Activated T-helper 17 cell treated with anti-CD3 and anti-CD28 coated beads, Interleukin-2, amount 50 U/mL, for 72 hours (primary cell): ENCODE measurements around the gene UPK1A. TPM values are rescaled to one million over a fixed set of nuclear protein-coding genes. Genes with fewer than 3 reads are reported as not detected.
"Not testable (repeated sequence)": the region's sequence is repeated elsewhere in the genome, so short reads cannot be mapped to it uniquely, and the experiment has no call there.

Source experiments
- ATAC-seq: fragments of 150-1000 bp; cut with Tn5 transposase; replicated peaks from 2 replicates; pipeline ENCODE4 v1.10.0; 2021; ENCODE audit warnings: mild to moderate bottlenecking, moderate library complexity
- H3K27ac Mint-ChIP-seq: one replicate; pipeline ENCODE4 v1.8.0; 2022; ENCODE audit warnings: mixed read lengths
- H3K27me3 Mint-ChIP-seq: one replicate; pipeline ENCODE4 v1.8.0; 2022; ENCODE audit warnings: mixed read lengths
- H3K36me3 Mint-ChIP-seq: one replicate; pipeline ENCODE4 v1.8.0; 2022; ENCODE audit warnings: low read depth, mild to moderate bottlenecking, mixed read lengths
- H3K4me1 Mint-ChIP-seq: one replicate; pipeline ENCODE4 v1.8.0; 2022; ENCODE audit warnings: mixed read lengths
- H3K4me3 Mint-ChIP-seq: one replicate; pipeline ENCODE4 v1.8.0; 2022; ENCODE audit warnings: mild to moderate bottlenecking, mixed read lengths
- H3K9me3 Mint-ChIP-seq: one replicate; pipeline ENCODE4 v1.8.0; 2022; ENCODE audit warnings: mixed read lengths
- total RNA-seq, 2 donors: library from RNA; stranded (reverse); gene quantifications; one replicate each; pipeline ENCODE4 v1.2.3, GENCODE V29; 2022

UPK1A gene
- total RNA-seq, 2 donors from 2014 or later: 0.73 to 8.0 TPM

DNA sequence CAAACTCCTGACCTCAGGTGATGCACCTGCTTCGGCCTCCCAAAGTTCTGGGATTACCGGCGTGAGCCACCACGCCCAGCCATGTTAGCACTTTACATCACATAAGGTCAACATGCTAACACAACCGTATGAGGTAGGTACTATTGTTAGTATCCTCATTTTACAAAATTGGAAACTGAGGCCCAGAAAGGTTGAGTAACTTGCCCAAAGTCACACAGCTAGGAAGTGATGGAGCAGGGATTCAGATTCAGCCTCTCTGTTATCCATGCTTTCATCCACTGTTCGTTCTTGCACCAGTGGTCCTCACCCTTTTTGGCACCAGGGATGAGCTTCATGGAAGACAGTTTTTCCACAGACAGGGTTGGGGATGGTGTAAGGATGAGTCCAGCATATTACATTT, 9.6 kb upstream of the UPK1A start:
- Mint-ChIP-seq H3K4me1 (peaks cover 10% of the 10 kb centered on the region), H3K27me3 (no peaks in the 10 kb centered on the region), H3K4me3 (no peak overlapping the region), H3K27ac (no peak overlapping the region), H3K9me3 (no peaks in the 10 kb centered on the region), H3K36me3 (peaks cover 100% of the 10 kb centered on the region)
- no peak for ATAC-seq

- H3K27ac Mint-ChIP-seq: no peak overlapping the region
- no peaks in the 10 kb centered on the region for H3K27me3 Mint-ChIP-seq
- H3K36me3 Mint-ChIP-seq: peaks cover 100% of the 10 kb centered on the region
- peak; percentile 54 for ATAC-seq
- peaks cover 10% of the 10 kb centered on the region for H3K4me1 Mint-ChIP-seq
- no peaks in the 10 kb centered on the region for H3K9me3 Mint-ChIP-seq
- no peak overlapping the region for H3K4me3 Mint-ChIP-seq
These were observed 8.2 kb upstream of the UPK1A start for GRCh38 chr19:35657904-35658700.

GRCh38 chr19:35661995-35662340, 4.3 kb upstream of the UPK1A start:
- Mint-ChIP-seq H3K4me1 (peaks cover 5% of the 10 kb centered on the region), H3K27ac (no peak overlapping the region), H3K36me3 (peaks cover 79% of the 10 kb centered on the region), H3K9me3 (no peaks in the 10 kb centered on the region), H3K27me3 (no peaks in the 10 kb centered on the region), H3K4me3 (no peak overlapping the region)
- ATAC-seq: no peak

DNA sequence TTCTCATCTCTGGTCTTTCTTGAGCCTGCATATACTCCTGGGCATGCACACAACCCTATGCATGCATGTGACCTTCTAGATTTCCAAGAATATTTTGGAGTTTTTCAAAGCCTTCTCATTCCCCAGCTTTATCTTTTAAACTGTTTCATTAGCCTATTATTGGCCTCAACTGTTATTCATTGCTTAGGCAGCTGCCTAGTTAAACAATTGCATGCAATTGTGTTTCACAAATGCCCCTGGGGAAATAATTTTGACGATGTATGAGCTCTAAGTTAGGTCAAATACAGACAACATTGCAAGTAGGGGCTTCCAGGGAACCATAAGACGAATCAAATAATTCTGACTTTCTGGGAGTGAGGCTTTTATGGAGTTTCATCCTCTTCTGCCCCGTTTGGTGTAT, 2.3 kb upstream of the UPK1A start:
- Mint-ChIP-seq H3K4me1 (no peaks in the 10 kb centered on the region), H3K27ac (no peak overlapping the region), H3K9me3 (no peaks in the 10 kb centered on the region), H3K27me3 (peaks cover 1% of the 10 kb centered on the region), H3K36me3 (peaks cover 67% of the 10 kb centered on the region), H3K4me3 (no peak overlapping the region)
- no peak for ATAC-seq

- H3K36me3 Mint-ChIP-seq: peaks cover 56% of the 10 kb centered on the region
- H3K9me3 Mint-ChIP-seq: no peaks in the 10 kb centered on the region
- no peak overlapping the region for H3K4me3 Mint-ChIP-seq
- H3K27me3 Mint-ChIP-seq: peaks cover 11% of the 10 kb centered on the region
- H3K4me1 Mint-ChIP-seq: peaks cover 4% of the 10 kb centered on the region
- no peak overlapping the region for H3K27ac Mint-ChIP-seq
- no peak for ATAC-seq
These were observed 1.2 kb upstream of the UPK1A start for GRCh38 chr19:35665157-35665556.

- Mint-ChIP-seq H3K4me1 (peaks cover 4% of the 10 kb centered on the region), H3K4me3 (no peak overlapping the region), H3K27ac (no peak overlapping the region), H3K27me3 (peaks cover 11% of the 10 kb centered on the region), H3K36me3 (peaks cover 51% of the 10 kb centered on the region), H3K9me3 (no peaks in the 10 kb centered on the region)
- no peak for ATAC-seq
These were observed 713 bp upstream of the UPK1A start for GRCh38 chr19:35665604-35666003.

GRCh38 chr19:35669566-35669965, 3.2 kb downstream of the UPK1A start:
- H3K9me3 Mint-ChIP-seq: no peaks in the 10 kb centered on the region
- H3K36me3 Mint-ChIP-seq: peaks cover 30% of the 10 kb centered on the region
- peaks cover 15% of the 10 kb centered on the region for H3K4me1 Mint-ChIP-seq
- no peak for ATAC-seq
- peaks cover 19% of the 10 kb centered on the region for H3K27me3 Mint-ChIP-seq
- peak overlapping the region; percentile 60 for H3K27ac Mint-ChIP-seq
- H3K4me3 Mint-ChIP-seq: peak overlapping the region; percentile 44

- Mint-ChIP-seq H3K4me1 (peaks cover 15% of the 10 kb centered on the region), H3K4me3 (peak overlapping the region; percentile 44), H3K27me3 (peaks cover 19% of the 10 kb centered on the region), H3K27ac (peak overlapping the region; percentile 60), H3K9me3 (no peaks in the 10 kb centered on the region), H3K36me3 (peaks cover 26% of the 10 kb centered on the region)
- no peak for ATAC-seq
These were observed 3.7 kb downstream of the UPK1A start for GRCh38 chr19:35669974-35670373.

GRCh38 chr19:35670686-35671085, 4.4 kb downstream of the UPK1A start:
- no peak overlapping the region for H3K27ac Mint-ChIP-seq
- peaks cover 19% of the 10 kb centered on the region for H3K27me3 Mint-ChIP-seq
- H3K4me3 Mint-ChIP-seq: peak overlapping the region; percentile 15
- ATAC-seq: no peak
- peaks cover 15% of the 10 kb centered on the region for H3K4me1 Mint-ChIP-seq
- no peaks in the 10 kb centered on the region for H3K9me3 Mint-ChIP-seq
- H3K36me3 Mint-ChIP-seq: peaks cover 24% of the 10 kb centered on the region

- peaks cover 24% of the 10 kb centered on the region for H3K36me3 Mint-ChIP-seq
- no peak for ATAC-seq
- H3K27ac Mint-ChIP-seq: no peak overlapping the region
- H3K27me3 Mint-ChIP-seq: peaks cover 24% of the 10 kb centered on the region
- peaks cover 15% of the 10 kb centered on the region for H3K4me1 Mint-ChIP-seq
- H3K4me3 Mint-ChIP-seq: peak overlapping the region; percentile 89
- no peaks in the 10 kb centered on the region for H3K9me3 Mint-ChIP-seq
These were observed 5.5 kb downstream of the UPK1A start for GRCh38 chr19:35671818-35672217.

DNA sequence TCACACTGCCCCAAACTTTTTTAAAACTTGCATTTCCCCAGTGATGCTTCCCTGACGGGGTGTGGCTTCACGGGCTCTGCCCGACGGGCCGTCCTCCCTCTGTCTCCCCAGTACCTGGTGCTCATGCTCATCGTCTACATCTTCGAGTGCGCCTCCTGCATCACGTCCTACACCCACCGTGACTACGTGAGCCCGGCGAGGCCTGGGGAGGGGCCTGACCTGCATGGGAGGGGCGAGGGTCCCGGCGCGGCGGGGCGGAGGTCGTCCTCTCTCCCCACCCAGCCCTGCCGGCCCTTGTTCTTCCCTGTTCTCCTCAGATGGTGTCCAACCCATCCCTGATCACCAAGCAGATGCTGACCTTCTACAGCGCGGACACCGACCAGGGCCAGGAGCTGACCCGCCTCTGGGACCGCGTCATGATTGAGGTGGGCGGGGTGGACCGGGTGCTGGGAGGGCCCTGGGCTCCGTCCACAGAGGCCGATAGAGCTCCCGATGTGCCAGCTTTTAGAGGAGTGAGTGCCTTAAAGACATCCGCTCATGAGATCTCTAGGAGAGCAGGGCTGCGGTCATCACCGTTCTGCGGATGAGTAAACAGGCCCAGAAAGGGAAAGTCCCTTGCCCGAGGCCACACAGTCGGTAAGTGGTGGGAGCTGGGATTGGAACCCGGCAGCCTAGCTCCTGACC, 6.9 kb downstream of the UPK1A start:
- peak; percentile 89 for ATAC-seq
- peaks cover 23% of the 10 kb centered on the region for H3K36me3 Mint-ChIP-seq
- peaks cover 24% of the 10 kb centered on the region for H3K27me3 Mint-ChIP-seq
- H3K4me1 Mint-ChIP-seq: peaks cover 15% of the 10 kb centered on the region
- no peaks in the 10 kb centered on the region for H3K9me3 Mint-ChIP-seq
- peak overlapping the region; percentile 89 for H3K4me3 Mint-ChIP-seq
- H3K27ac Mint-ChIP-seq: peak overlapping the region; percentile 90

- Mint-ChIP-seq H3K27me3 (peaks cover 12% of the 10 kb centered on the region), H3K36me3 (peaks cover 16% of the 10 kb centered on the region), H3K27ac (peak overlapping the region; percentile 48), H3K4me3 (no peak overlapping the region), H3K4me1 (peaks cover 11% of the 10 kb centered on the region), H3K9me3 (no peaks in the 10 kb centered on the region)
- ATAC-seq: no peak
These were observed 9.3 kb downstream of the UPK1A start for GRCh38 chr19:35675589-35676140.

DNA sequence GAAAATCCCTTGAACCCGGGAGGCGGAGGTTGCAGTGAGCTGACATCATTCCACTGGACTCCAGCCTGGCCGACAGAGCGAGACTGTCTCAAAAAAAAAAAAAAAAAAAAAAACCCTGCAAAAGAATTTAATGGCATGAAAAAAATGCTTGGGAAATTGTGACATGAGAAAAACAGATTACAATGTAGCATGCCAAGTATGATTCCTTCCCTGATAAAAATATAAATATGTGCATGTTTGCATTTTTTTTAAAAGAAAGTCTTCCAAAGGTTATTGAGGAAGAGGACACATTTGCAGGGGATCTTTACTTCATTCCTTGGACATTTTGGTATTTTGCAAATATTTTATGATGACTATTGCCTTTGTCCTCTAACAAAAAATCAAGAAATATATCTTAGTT, 23.5 kb downstream of the UPK1A start:
- Mint-ChIP-seq H3K27me3 (no peaks in the 10 kb centered on the region), H3K27ac (no peak overlapping the region), H3K4me3 (no peak overlapping the region), H3K36me3 (no peaks in the 10 kb centered on the region), H3K9me3 (no peaks in the 10 kb centered on the region), H3K4me1 (peaks cover 4% of the 10 kb centered on the region)
- ATAC-seq: no peak

DNA sequence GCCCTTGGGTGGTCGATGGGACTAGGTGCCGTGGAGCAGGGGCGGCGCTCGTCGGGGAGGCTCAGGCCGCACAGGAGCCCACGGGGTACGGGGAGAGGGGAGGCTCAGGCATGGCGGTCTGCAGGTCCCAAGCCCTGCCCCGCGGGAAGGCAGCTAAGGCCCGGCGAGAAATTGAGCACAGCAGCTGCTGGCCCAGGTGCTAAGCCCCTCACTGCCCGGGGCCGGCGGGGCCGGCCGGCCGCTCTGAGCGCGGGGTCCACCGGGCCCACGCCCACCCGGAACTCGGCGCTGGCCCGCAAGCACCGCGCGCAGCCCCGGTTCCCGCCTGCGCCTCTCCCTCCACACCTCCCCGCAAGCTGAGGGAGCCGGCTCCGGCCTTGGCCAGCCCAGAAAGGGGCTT, 24.8 kb downstream of the UPK1A start:
- H3K36me3 Mint-ChIP-seq: not testable (repeated sequence)

GRCh38 chr19:35692010-35692409, 25.7 kb downstream of the UPK1A start:
- H3K36me3 Mint-ChIP-seq: no peaks in the 10 kb centered on the region
- no peak for ATAC-seq
- H3K27ac Mint-ChIP-seq: no peak overlapping the region
- H3K27me3 Mint-ChIP-seq: no peaks in the 10 kb centered on the region
- H3K4me3 Mint-ChIP-seq: no peak overlapping the region
- peaks cover 4% of the 10 kb centered on the region for H3K4me1 Mint-ChIP-seq
- H3K9me3 Mint-ChIP-seq: no peaks in the 10 kb centered on the region

More for the DNA sequence above, 24.8 kb downstream of the UPK1A start:
- ATAC-seq, H3K4me3 Mint-ChIP-seq, H3K9me3 Mint-ChIP-seq, H3K27ac Mint-ChIP-seq, H3K4me1 Mint-ChIP-seq, H3K27me3 Mint-ChIP-seq: not testable (repeated sequence)
